K562 (cell line): ENCODE results near the gene DTX1. TPM values are rescaled to one million over a fixed set of nuclear protein-coding genes. Genes with fewer than 3 reads are reported as not detected.

ENCODE experiments used
- ATAC-seq: fragments of 200-7000 bp; cut with Tn5 transposase; 3 replicates; pipeline ENCODE4 v1.9.1; 2020; ENCODE audit warnings: moderate library complexity
- BruUV-seq: library from RNA; stranded (reverse); fragments of 400-500 nt; replicated peaks from 2 replicates; lab custom pipeline; 2021; lab: Mats Ljungman, UMichigan
- CTCF ChIA-PET: fragments of 300-600 bp; formaldehyde crosslinking; extraction: SDS; loops from one replicate; lab custom pipeline; 2021; ENCODE audit warnings: low intra/inter-chr PET ratio; lab: Yijun Ruan, JAX
- POLR2A ChIA-PET: fragments of 300-600, 350-650 bp; sonication (Branson Sonifier 250); formaldehyde crosslinking; extraction: SDS; loops from one replicate; lab custom pipeline; 2021; ENCODE audit warnings: antibody characterized with exemption, inconsistent platforms; lab: Yijun Ruan, JAX
- DNase-seq, 4 experiments: peaks; one replicate each; pipeline versions ENCODE4 v3.0.0 to v3.0.0-alpha.2; 2011 to 2018; ENCODE audit warnings: low spot score in 3 of 4, mixed read lengths in 3 of 4; ENCODE audit errors: extremely low read depth in 1 of 4
- FAIRE-seq: peaks from 2 replicates; lab custom pipeline; 2011; peaks lifted over from hg19 to GRCh38; lab: Jason Lieb, UNC
- H2AFZ ChIP-seq: 2 replicates; pipeline ENCODE4 v1.6.0; 2011; ENCODE audit warnings: low read depth, low read length, control low read depth, inconsistent platforms
- H3K27ac ChIP-seq: fragments of 200-600 bp; 3 replicates; pipeline ENCODE4 v1.8.0; 2011; ENCODE audit warnings: low read depth, mild to moderate bottlenecking, control low read depth, inconsistent platforms, low read length, moderate library complexity, mixed read lengths; ENCODE audit errors: extremely low read depth
- H3K27me3 ChIP-seq, 2 experiments: fragments of 300-600 bp in 1 of 2; 2 replicates in 1 of 2; 3 replicates in 1 of 2; pipeline versions ENCODE4 v1.6.0 to v1.8.0; 2011; ENCODE audit warnings: inconsistent platforms in 2 of 2, low read length in 2 of 2, mild to moderate bottlenecking in 1 of 2, mixed read lengths in 1 of 2, moderate library complexity in 1 of 2; ENCODE audit not compliant: control insufficient read depth in 2 of 2, insufficient read depth in 2 of 2
- H3K36me3 ChIP-seq: fragments of 300-600 bp; 3 replicates; pipeline ENCODE4 v1.8.0; 2011; ENCODE audit warnings: mild to moderate bottlenecking, low read length, inconsistent platforms; ENCODE audit not compliant: control insufficient read depth, insufficient read depth
- H3K4me1 ChIP-seq, 2 experiments: fragments of 200-600 bp in 1 of 2; replicated peaks in 1 of 2; 2 replicates in 1 of 2; 3 replicates in 1 of 2; pipeline versions ENCODE4 v1.5.1 to v1.8.0; 2011; ENCODE audit warnings: inconsistent platforms in 2 of 2, low read length in 2 of 2, mild to moderate bottlenecking in 1 of 2, mixed read lengths in 1 of 2, moderate library complexity in 1 of 2; ENCODE audit not compliant: control insufficient read depth in 2 of 2, insufficient read depth in 2 of 2
- H3K4me2 ChIP-seq: 2 replicates; pipeline ENCODE4 v1.6.1; 2011; ENCODE audit warnings: low read length, control low read depth, inconsistent platforms, mixed read lengths; ENCODE audit not compliant: insufficient read depth
- H3K4me3 ChIP-seq: fragments of 200-600 bp; sonication (generic), shearing (Covaris generic); 2 replicates; pipeline ENCODE4 v1.5.1; 2016; ENCODE audit warnings: control low read depth, inconsistent platforms
- H3K79me2 ChIP-seq: fragments of 200-600 bp; 3 replicates; pipeline ENCODE4 v1.8.0; 2011; ENCODE audit warnings: low read length, inconsistent platforms; ENCODE audit not compliant: control insufficient read depth, insufficient read depth
- H3K9ac ChIP-seq, 2 experiments: 2 replicates each; pipeline versions ENCODE4 v1.6.0 to v1.6.1; 2011; ENCODE audit warnings: low read depth in 2 of 2, low read length in 2 of 2, control low read depth in 1 of 2, inconsistent platforms in 1 of 2, mild to moderate bottlenecking in 1 of 2, mixed read lengths in 1 of 2; ENCODE audit not compliant: insufficient read depth in 1 of 2
- H3K9me1 ChIP-seq: one replicate; pipeline ENCODE4 v1.6.0; 2011; ENCODE audit warnings: inconsistent platforms, mild to moderate bottlenecking, low read length, moderate library complexity; ENCODE audit not compliant: control insufficient read depth, insufficient read depth
- H3K9me3 ChIP-seq: replicated peaks from 2 replicates; pipeline ENCODE4 v1.5.1; 2011; ENCODE audit warnings: low read depth, low read length, inconsistent platforms; ENCODE audit not compliant: control insufficient read depth, insufficient read depth
- H4K20me1 ChIP-seq: replicated peaks from 2 replicates; pipeline ENCODE4 v1.6.1; 2011; ENCODE audit warnings: low read length, inconsistent platforms, mixed read lengths; ENCODE audit not compliant: control insufficient read depth, insufficient read depth
- ZNF24 ChIP-seq: fragments of 450-650 bp; IDR thresholded peaks from 2 replicates; pipeline ENCODE4 v1.6.1; 2016
- WGBS: fragments of 100-300 bp; shearing (Covaris generic); methylation state at CpG from one replicate; pipeline ENCODE4 v1.1.6; 2016; ENCODE audit warnings: low coverage, mixed read lengths; ENCODE audit not compliant: insufficient coverage; ENCODE audit errors: missing lambda C conversion rate; 5-methylcytosine and 5-hydroxymethylcytosine counted together
- in situ Hi-C: fragments of 300-500 bp; cut with MboI; formaldehyde crosslinking; loops from 4 replicates; pipeline ENCODE4 v1.15.0; 2018; ENCODE audit warnings: inconsistent platforms, mixed read lengths
- intact Hi-C: fragments of 100-400 bp; cut with micrococcal nuclease; formaldehyde crosslinking; loops from 2 replicates; pipeline ENCODE4 v1.14.2; 2022
- polyA plus RNA-seq, 8 experiments: library from polyadenylated mRNA; depleted of rRNA in 4 of 8; stranded (reverse) in 5 of 8; unstranded in 3 of 8; fragments of >200 nt; fragmentation: Nextera tagmentation in 2 of 8; fragmentation: Illumina TruSeq in 1 of 8; extraction: Ambion mirVana in 2 of 8; extraction: Trizol in 1 of 8; gene quantifications; 2 replicates each; pipeline versions ENCODE4 v1.2.1 to v1.2.3, GENCODE V29; 2011 to 2014; ENCODE audit warnings: inconsistent platforms in 1 of 8, missing spikeins in 1 of 8
- total RNA-seq, 7 experiments: library from RNA; depleted of rRNA in 6 of 7; stranded (reverse); fragments of >200 nt in 6 of 7; fragmentation: Illumina TruSeq in 2 of 7; extraction: Trizol in 2 of 7; gene quantifications; 2 replicates each; pipeline versions ENCODE4 v1.2.1 to v1.2.3, GENCODE V29; 2011 to 2021; ENCODE audit warnings: low replicate concordance in 1 of 7
- TF ChIP-seq, protein P1 (sequence below): fragments of 250-450 bp; sonication (Bioruptor Pico); IDR thresholded peaks from 2 replicates; pipeline ENCODE4 v1.5.0; 2021; ENCODE audit warnings: mild to moderate bottlenecking, borderline replicate concordance

DTX1 gene
- total and polyA plus RNA-seq, 9 of the 15 experiments (the other 6 are each of a cell fraction or from before 2014, with no cell fraction given) = not detected

DNA sequence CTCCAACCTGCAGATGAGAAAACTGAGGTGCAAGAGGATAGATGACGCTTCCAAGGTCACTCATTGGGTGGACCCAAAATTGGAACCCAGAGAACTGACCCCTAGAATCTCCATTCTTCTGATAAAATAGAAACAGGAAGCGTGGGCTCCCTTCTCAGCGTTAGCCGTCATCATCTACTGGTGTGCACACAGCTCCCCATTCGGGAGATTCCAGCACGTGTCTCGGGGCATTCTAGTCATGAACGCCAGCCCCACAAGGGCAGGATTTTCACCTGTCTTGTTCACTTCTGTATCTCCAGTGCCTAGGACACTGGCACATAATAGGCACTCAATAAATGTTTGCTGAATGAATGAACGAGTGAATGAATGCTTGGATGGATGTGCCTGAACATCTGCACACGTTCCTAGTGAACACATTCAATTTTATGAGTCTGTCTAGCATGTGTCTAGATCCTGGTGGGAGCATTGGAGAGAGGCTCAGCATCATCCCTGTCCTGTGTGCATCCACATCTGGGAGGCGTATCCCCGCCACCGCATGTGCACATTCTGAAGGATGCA lies 48.5 kb downstream of the DTX1 start:
- intact Hi-C loops = no loop called here
- WGBS = 11% methylated on average over 13 of the region's 13 CpGs
- no peak overlapping the region for H2AFZ ChIP-seq
- peaks cover 4% of the 10 kb centered on the region; the same call in 1 of the 2 replicates for H4K20me1 ChIP-seq
- BruUV-seq = no TSS peak
- no peak overlapping the region for H3K9ac ChIP-seq
- POLR2A ChIA-PET = no interaction called here
- H3K27me3 ChIP-seq = peaks cover 3 to 39% of the 10 kb centered on the region in 2 experiments; a peak in 3 of 5 replicates
- H3K36me3 ChIP-seq = no peaks in the 10 kb centered on the region
- no peaks in the 10 kb centered on the region for H3K79me2 ChIP-seq
- H3K4me3 ChIP-seq = no peak overlapping the region
- no peak for DNase-seq
- peak; percentile 61; the same call in 1 of the 2 replicates for TF ChIP-seq ZNF24
- TF ChIP-seq, protein P1, sequence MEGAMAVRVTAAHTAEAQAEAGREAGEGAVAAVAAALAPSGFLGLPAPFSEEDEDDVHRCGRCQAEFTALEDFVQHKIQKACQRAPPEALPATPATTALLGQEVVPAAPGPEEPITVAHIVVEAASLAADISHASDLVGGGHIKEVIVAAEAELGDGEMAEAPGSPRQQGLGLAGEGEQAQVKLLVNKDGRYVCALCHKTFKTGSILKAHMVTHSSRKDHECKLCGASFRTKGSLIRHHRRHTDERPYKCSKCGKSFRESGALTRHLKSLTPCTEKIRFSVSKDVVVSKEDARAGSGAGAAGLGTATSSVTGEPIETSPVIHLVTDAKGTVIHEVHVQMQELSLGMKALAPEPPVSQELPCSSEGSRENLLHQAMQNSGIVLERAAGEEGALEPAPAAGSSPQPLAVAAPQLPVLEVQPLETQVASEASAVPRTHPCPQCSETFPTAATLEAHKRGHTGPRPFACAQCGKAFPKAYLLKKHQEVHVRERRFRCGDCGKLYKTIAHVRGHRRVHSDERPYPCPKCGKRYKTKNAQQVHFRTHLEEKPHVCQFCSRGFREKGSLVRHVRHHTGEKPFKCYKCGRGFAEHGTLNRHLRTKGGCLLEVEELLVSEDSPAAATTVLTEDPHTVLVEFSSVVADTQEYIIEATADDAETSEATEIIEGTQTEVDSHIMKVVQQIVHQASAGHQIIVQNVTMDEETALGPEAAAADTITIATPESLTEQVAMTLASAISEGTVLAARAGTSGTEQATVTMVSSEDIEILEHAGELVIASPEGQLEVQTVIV (CRISPR knock-in tag) = no peak
- TF ChIP-seq, all 486 proteins: peak for 1
- CTCF ChIA-PET = no interaction called here
- peaks cover 0 to 8% of the 10 kb centered on the region in 2 experiments; a peak in 2 of 5 replicates for H3K4me1 ChIP-seq
- H3K4me2 ChIP-seq = no peak overlapping the region
- in situ Hi-C loops = no loop called here
- ATAC-seq (no peak), FAIRE-seq (no peak)
- no peak overlapping the region for H3K27ac ChIP-seq
- H3K9me1 ChIP-seq = no peaks in the 10 kb centered on the region
- H3K9me3 ChIP-seq = no peaks in the 10 kb centered on the region
